ENCODE data around the gene MYDGF.

GRCh38 chr19:4660993-4661392, 9.1 kb downstream of the MYDGF start:
- TF ChIP-seq CTCF (IDR thresholded peaks at IDR 0.05) (no peak), EZH2phosphoT487 (IDR thresholded peaks at IDR 0.05) (no peak), EZH2 (IDR thresholded peaks at IDR 0.05) (no peak)
